Measurements from ENCODE around the gene DIPK1B.
"Not testable (repeated sequence)": the region's sequence is repeated elsewhere in the genome, so short reads cannot be mapped to it uniquely, and the experiment has no call there.

DIPK1B gene

GRCh38 chr9:136751244-136751643 is 38.9 kb downstream of the DIPK1B start:
- H3K4me1 ChIP-seq (ENCODE audit: control insufficient read depth in 2 of 2, insufficient read depth in 2 of 2, low read length in 2 of 2): no peaks in the 10 kb centered on the region
- no peak overlapping the region for H3K4me3 ChIP-seq (ENCODE audit: low read length in 2 of 2)
- peaks cover 0 to 7% of the 10 kb centered on the region in 2 donors for H3K9me3 ChIP-seq (ENCODE audit: control insufficient read depth in 2 of 2, low read length in 2 of 2)
- H3K27me3 ChIP-seq (ENCODE audit: control insufficient read depth in 2 of 2, insufficient read depth in 2 of 2, low read length in 2 of 2): no peaks in the 10 kb centered on the region
- no peak overlapping the region for H3K9ac ChIP-seq (ENCODE audit: low read depth in 1 of 2, low read length in 2 of 2)
- no peaks in the 10 kb centered on the region for H3K36me3 ChIP-seq (ENCODE audit: control insufficient read depth in 2 of 2, insufficient read depth in 2 of 2, low read length in 2 of 2)
- H3K27ac ChIP-seq (ENCODE audit: low read depth in 2 of 2, low read length in 2 of 2): no peak overlapping the region

- Histone ChIP-seq H3K4me1 (ENCODE audit: control insufficient read depth in 2 of 2, insufficient read depth in 2 of 2, low read length in 2 of 2) (no peaks in the 10 kb centered on the region), H3K9me3 (ENCODE audit: control insufficient read depth in 2 of 2, low read length in 2 of 2) (peaks cover 0 to 8% of the 10 kb centered on the region in 2 donors), H3K4me3 (ENCODE audit: low read length in 2 of 2) (no peak overlapping the region), H3K36me3 (ENCODE audit: control insufficient read depth in 2 of 2, insufficient read depth in 2 of 2, low read length in 2 of 2) (no peaks in the 10 kb centered on the region), H3K9ac (ENCODE audit: low read depth in 1 of 2, low read length in 2 of 2) (no peak overlapping the region), H3K27ac (ENCODE audit: low read depth in 2 of 2, low read length in 2 of 2) (no peak overlapping the region), H3K27me3 (ENCODE audit: control insufficient read depth in 2 of 2, insufficient read depth in 2 of 2, low read length in 2 of 2) (no peaks in the 10 kb centered on the region)
Measured at GRCh38 chr9:136751814-136752213, 39.4 kb downstream of the DIPK1B start.

- no peaks in the 10 kb centered on the region for H3K36me3 ChIP-seq (ENCODE audit: control insufficient read depth in 2 of 2, insufficient read depth in 2 of 2, low read length in 2 of 2)
- no peak overlapping the region for H3K9ac ChIP-seq (ENCODE audit: low read depth in 1 of 2, low read length in 2 of 2)
- no peaks in the 10 kb centered on the region for H3K4me1 ChIP-seq (ENCODE audit: control insufficient read depth in 2 of 2, insufficient read depth in 2 of 2, low read length in 2 of 2)
- H3K27me3 ChIP-seq (ENCODE audit: control insufficient read depth in 2 of 2, insufficient read depth in 2 of 2, low read length in 2 of 2): no peaks in the 10 kb centered on the region
- peaks cover 0 to 8% of the 10 kb centered on the region in 2 donors for H3K9me3 ChIP-seq (ENCODE audit: control insufficient read depth in 2 of 2, low read length in 2 of 2)
- no peak overlapping the region for H3K4me3 ChIP-seq (ENCODE audit: low read length in 2 of 2)
- no peak overlapping the region for H3K27ac ChIP-seq (ENCODE audit: low read depth in 2 of 2, low read length in 2 of 2)
Measured at GRCh38 chr9:136753371-136754058, 41.1 kb downstream of the DIPK1B start.

- Histone ChIP-seq H3K9me3 (ENCODE audit: control insufficient read depth in 2 of 2, low read length in 2 of 2) (peaks cover 0 to 8% of the 10 kb centered on the region in 2 donors), H3K4me3 (ENCODE audit: low read length in 2 of 2) (no peak overlapping the region), H3K36me3 (ENCODE audit: control insufficient read depth in 2 of 2, insufficient read depth in 2 of 2, low read length in 2 of 2) (no peaks in the 10 kb centered on the region)
Measured at GRCh38 chr9:136754059-136754572, 41.7 kb downstream of the DIPK1B start.

GRCh38 chr9:136754626-136755301 is 42.4 kb downstream of the DIPK1B start:
- no peak overlapping the region for H3K9ac ChIP-seq (ENCODE audit: low read depth in 1 of 2, low read length in 2 of 2)
- no peaks in the 10 kb centered on the region for H3K4me1 ChIP-seq (ENCODE audit: control insufficient read depth in 2 of 2, insufficient read depth in 2 of 2, low read length in 2 of 2)
- no peak overlapping the region for H3K27ac ChIP-seq (ENCODE audit: low read depth in 2 of 2, low read length in 2 of 2)
- H3K4me3 ChIP-seq (ENCODE audit: low read length in 2 of 2): no peak overlapping the region
- H3K9me3 ChIP-seq (ENCODE audit: control insufficient read depth in 2 of 2, low read length in 2 of 2): peaks cover 0 to 8% of the 10 kb centered on the region in 2 donors
- H3K36me3 ChIP-seq (ENCODE audit: control insufficient read depth in 2 of 2, insufficient read depth in 2 of 2, low read length in 2 of 2): no peaks in the 10 kb centered on the region
- no peaks in the 10 kb centered on the region for H3K27me3 ChIP-seq (ENCODE audit: control insufficient read depth in 2 of 2, insufficient read depth in 2 of 2, low read length in 2 of 2)

More at GRCh38 chr9:136754059-136754572, 41.7 kb downstream of the DIPK1B start:
- H3K9ac ChIP-seq (ENCODE audit: low read depth in 1 of 2, low read length in 2 of 2): no peak overlapping the region
- no peak overlapping the region for H3K27ac ChIP-seq (ENCODE audit: low read depth in 2 of 2, low read length in 2 of 2)
- no peaks in the 10 kb centered on the region for H3K27me3 ChIP-seq (ENCODE audit: control insufficient read depth in 2 of 2, insufficient read depth in 2 of 2, low read length in 2 of 2)
- no peaks in the 10 kb centered on the region for H3K4me1 ChIP-seq (ENCODE audit: control insufficient read depth in 2 of 2, insufficient read depth in 2 of 2, low read length in 2 of 2)

GRCh38 chr9:136755302-136756133 is 43.1 kb downstream of the DIPK1B start:
- H3K4me1 ChIP-seq (ENCODE audit: control insufficient read depth in 2 of 2, insufficient read depth in 2 of 2, low read length in 2 of 2); H3K27me3 ChIP-seq (ENCODE audit: control insufficient read depth in 2 of 2, insufficient read depth in 2 of 2, low read length in 2 of 2); H3K9me3 ChIP-seq (ENCODE audit: control insufficient read depth in 2 of 2, low read length in 2 of 2); H3K36me3 ChIP-seq (ENCODE audit: control insufficient read depth in 2 of 2, insufficient read depth in 2 of 2, low read length in 2 of 2); H3K27ac ChIP-seq (ENCODE audit: low read depth in 2 of 2, low read length in 2 of 2); H3K9ac ChIP-seq (ENCODE audit: low read depth in 1 of 2, low read length in 2 of 2); H3K4me3 ChIP-seq (ENCODE audit: low read length in 2 of 2): not testable (repeated sequence)

- Histone ChIP-seq H3K27ac (ENCODE audit: low read depth in 2 of 2, low read length in 2 of 2) (no peak overlapping the region), H3K9ac (ENCODE audit: low read depth in 1 of 2, low read length in 2 of 2) (no peak overlapping the region), H3K36me3 (ENCODE audit: control insufficient read depth in 2 of 2, insufficient read depth in 2 of 2, low read length in 2 of 2) (no peaks in the 10 kb centered on the region), H3K4me3 (ENCODE audit: low read length in 2 of 2) (no peak overlapping the region), H3K4me1 (ENCODE audit: control insufficient read depth in 2 of 2, insufficient read depth in 2 of 2, low read length in 2 of 2) (no peaks in the 10 kb centered on the region), H3K9me3 (ENCODE audit: control insufficient read depth in 2 of 2, low read length in 2 of 2) (peaks cover 0 to 8% of the 10 kb centered on the region in 2 donors), H3K27me3 (ENCODE audit: control insufficient read depth in 2 of 2, insufficient read depth in 2 of 2, low read length in 2 of 2) (no peaks in the 10 kb centered on the region)
Measured at GRCh38 chr9:136756134-136756438, 43.7 kb downstream of the DIPK1B start.

- no peak overlapping the region for H3K4me3 ChIP-seq (ENCODE audit: low read length in 2 of 2)
- no peak overlapping the region for H3K27ac ChIP-seq (ENCODE audit: low read depth in 2 of 2, low read length in 2 of 2)
- H3K4me1 ChIP-seq (ENCODE audit: control insufficient read depth in 2 of 2, insufficient read depth in 2 of 2, low read length in 2 of 2): no peaks in the 10 kb centered on the region
- H3K9ac ChIP-seq (ENCODE audit: low read depth in 1 of 2, low read length in 2 of 2): no peak overlapping the region
- peaks cover 0 to 2% of the 10 kb centered on the region in 2 donors for H3K27me3 ChIP-seq (ENCODE audit: control insufficient read depth in 2 of 2, insufficient read depth in 2 of 2, low read length in 2 of 2)
- peaks cover 0 to 7% of the 10 kb centered on the region in 2 donors for H3K9me3 ChIP-seq (ENCODE audit: control insufficient read depth in 2 of 2, low read length in 2 of 2)
- H3K36me3 ChIP-seq (ENCODE audit: control insufficient read depth in 2 of 2, insufficient read depth in 2 of 2, low read length in 2 of 2): no peaks in the 10 kb centered on the region
Measured at GRCh38 chr9:136756836-136757235, 44.5 kb downstream of the DIPK1B start.

- peaks cover 0 to 2% of the 10 kb centered on the region in 2 donors for H3K27me3 ChIP-seq (ENCODE audit: control insufficient read depth in 2 of 2, insufficient read depth in 2 of 2, low read length in 2 of 2)
- no peaks in the 10 kb centered on the region for H3K4me1 ChIP-seq (ENCODE audit: control insufficient read depth in 2 of 2, insufficient read depth in 2 of 2, low read length in 2 of 2)
- peaks cover 0 to 6% of the 10 kb centered on the region in 2 donors for H3K9me3 ChIP-seq (ENCODE audit: control insufficient read depth in 2 of 2, low read length in 2 of 2)
- no peak overlapping the region for H3K27ac ChIP-seq (ENCODE audit: low read depth in 2 of 2, low read length in 2 of 2)
- no peaks in the 10 kb centered on the region for H3K36me3 ChIP-seq (ENCODE audit: control insufficient read depth in 2 of 2, insufficient read depth in 2 of 2, low read length in 2 of 2)
- H3K4me3 ChIP-seq (ENCODE audit: low read length in 2 of 2): no peak overlapping the region
- no peak overlapping the region for H3K9ac ChIP-seq (ENCODE audit: low read depth in 1 of 2, low read length in 2 of 2)
Measured at GRCh38 chr9:136757328-136757727, 45.0 kb downstream of the DIPK1B start.

GRCh38 chr9:136757751-136758140 is 45.4 kb downstream of the DIPK1B start:
- Histone ChIP-seq H3K27me3 (ENCODE audit: control insufficient read depth in 2 of 2, insufficient read depth in 2 of 2, low read length in 2 of 2) (peaks cover 0 to 2% of the 10 kb centered on the region in 2 donors), H3K27ac (ENCODE audit: low read depth in 2 of 2, low read length in 2 of 2) (no peak overlapping the region), H3K9me3 (ENCODE audit: control insufficient read depth in 2 of 2, low read length in 2 of 2) (peaks cover 0 to 6% of the 10 kb centered on the region in 2 donors), H3K36me3 (ENCODE audit: control insufficient read depth in 2 of 2, insufficient read depth in 2 of 2, low read length in 2 of 2) (no peaks in the 10 kb centered on the region), H3K4me1 (ENCODE audit: control insufficient read depth in 2 of 2, insufficient read depth in 2 of 2, low read length in 2 of 2) (no peaks in the 10 kb centered on the region), H3K4me3 (ENCODE audit: low read length in 2 of 2) (no peak overlapping the region), H3K9ac (ENCODE audit: low read depth in 1 of 2, low read length in 2 of 2) (no peak overlapping the region)
